Activated CD8-positive, alpha-beta T cell treated with anti-CD3 and anti-CD28 coated beads for 36 hours (primary cell): ENCODE measurements around the gene HAX1. TPM values are rescaled to one million over a fixed set of nuclear protein-coding genes. Genes with fewer than 3 reads are reported as not detected.
"Not testable (repeated sequence)": the region's sequence is repeated elsewhere in the genome, so short reads cannot be mapped to it uniquely, and the experiment has no call there.

Experiments used
- ATAC-seq: fragments of 200-7000 bp; cut with Tn5 transposase; one replicate; pipeline ENCODE4 v1.10.0; 2021; ENCODE audit warnings: mild to moderate bottlenecking, moderate library complexity
- CTCF ChIA-PET: fragments of 350-600 bp; sonication (Branson Sonifier 250); formaldehyde crosslinking; loops from one replicate; lab custom pipeline; 2021; ENCODE audit warnings: antibody characterized with exemption; lab: Charles Lee
- POLR2A ChIA-PET: fragments of 350-600 bp; sonication (Branson Sonifier 250); formaldehyde crosslinking; loops from one replicate; lab custom pipeline; 2021; ENCODE audit warnings: antibody characterized with exemption; lab: Charles Lee
- DNase-seq: peaks from one replicate; pipeline ENCODE4 v3.0.0-alpha.2; 2020
- H3K27ac Mint-ChIP-seq: one replicate; pipeline ENCODE4 v1.8.0; 2021; ENCODE audit warnings: mild to moderate bottlenecking, mixed read lengths
- H3K27me3 Mint-ChIP-seq: one replicate; pipeline ENCODE4 v1.8.0; 2021; ENCODE audit warnings: mixed read lengths
- H3K36me3 Mint-ChIP-seq: one replicate; pipeline ENCODE4 v1.8.0; 2021; ENCODE audit warnings: low read depth, mixed read lengths
- H3K4me1 Mint-ChIP-seq: one replicate; pipeline ENCODE4 v1.8.0; 2021; ENCODE audit warnings: low read depth, mixed read lengths
- H3K4me3 Mint-ChIP-seq: one replicate; pipeline ENCODE4 v1.8.0; 2021; ENCODE audit warnings: mild to moderate bottlenecking, moderate library complexity, mixed read lengths
- H3K9me3 Mint-ChIP-seq: one replicate; pipeline ENCODE4 v1.8.0; 2021; ENCODE audit warnings: mixed read lengths
- intact Hi-C: fragments of 100-400 bp; cut with micrococcal nuclease; formaldehyde crosslinking; loops from one replicate; pipeline ENCODE4 v1.10.0; 2022
- total RNA-seq, 2 experiments: library from RNA; stranded (reverse); gene quantifications; one replicate each; pipeline ENCODE4 v1.2.3, GENCODE V29; 2021
- TF ChIP-seq, protein P1 (sequence below): fragments of 200-600 bp; IDR thresholded peaks from one replicate; pipeline ENCODE4 v1.8.0; 2022; ENCODE audit warnings: antibody characterized with exemption, mild to moderate bottlenecking

Gene HAX1
- total RNA-seq, 2 experiments from 2014 or later = 163 to 170 TPM

DNA sequence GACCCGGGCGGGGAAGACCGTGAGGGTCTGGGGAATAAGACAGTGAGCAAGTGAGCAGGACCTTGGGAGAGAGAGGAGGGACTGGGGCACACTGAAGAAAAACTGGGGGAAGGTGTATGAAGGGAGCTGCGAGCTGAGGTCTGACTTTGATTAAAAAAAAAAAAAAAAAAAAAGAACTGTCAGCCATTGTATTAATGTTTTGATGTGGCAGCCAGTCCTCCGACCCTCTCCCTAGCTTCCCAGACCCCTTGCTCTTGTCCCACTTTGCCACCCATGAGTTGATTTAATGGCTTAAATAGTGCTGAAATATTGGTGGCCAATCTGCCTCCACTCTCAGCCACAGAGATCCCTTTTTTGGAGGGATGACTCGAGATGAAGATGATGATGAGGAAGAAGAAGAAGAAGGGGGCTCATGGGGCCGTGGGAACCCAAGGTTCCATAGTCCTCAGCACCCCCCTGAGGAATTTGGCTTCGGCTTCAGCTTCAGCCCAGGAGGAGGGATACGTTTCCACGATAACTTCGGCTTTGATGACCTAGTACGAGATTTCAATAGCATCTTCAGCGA is 652 bp downstream of the HAX1 start:
- H3K27ac Mint-ChIP-seq = peak overlapping the region; percentile 99
- DNase-seq = no peak
- ATAC-seq = no peak
- H3K4me1 Mint-ChIP-seq = peaks cover 47% of the 10 kb centered on the region
- POLR2A ChIA-PET = interaction anchor here (0.5 to 2.6 kb wide), 7 partner anchors 9 to 364 kb away, joined by 3 to 9 read pairs (median 4); no protein-coding TSS in a partner anchor
- intact Hi-C loops = loop anchor here (5.0 kb wide), 2 partner anchors 51 to 76 kb away; partner anchors contain the start of gene UBAP2L
- TF ChIP-seq, protein P1, sequence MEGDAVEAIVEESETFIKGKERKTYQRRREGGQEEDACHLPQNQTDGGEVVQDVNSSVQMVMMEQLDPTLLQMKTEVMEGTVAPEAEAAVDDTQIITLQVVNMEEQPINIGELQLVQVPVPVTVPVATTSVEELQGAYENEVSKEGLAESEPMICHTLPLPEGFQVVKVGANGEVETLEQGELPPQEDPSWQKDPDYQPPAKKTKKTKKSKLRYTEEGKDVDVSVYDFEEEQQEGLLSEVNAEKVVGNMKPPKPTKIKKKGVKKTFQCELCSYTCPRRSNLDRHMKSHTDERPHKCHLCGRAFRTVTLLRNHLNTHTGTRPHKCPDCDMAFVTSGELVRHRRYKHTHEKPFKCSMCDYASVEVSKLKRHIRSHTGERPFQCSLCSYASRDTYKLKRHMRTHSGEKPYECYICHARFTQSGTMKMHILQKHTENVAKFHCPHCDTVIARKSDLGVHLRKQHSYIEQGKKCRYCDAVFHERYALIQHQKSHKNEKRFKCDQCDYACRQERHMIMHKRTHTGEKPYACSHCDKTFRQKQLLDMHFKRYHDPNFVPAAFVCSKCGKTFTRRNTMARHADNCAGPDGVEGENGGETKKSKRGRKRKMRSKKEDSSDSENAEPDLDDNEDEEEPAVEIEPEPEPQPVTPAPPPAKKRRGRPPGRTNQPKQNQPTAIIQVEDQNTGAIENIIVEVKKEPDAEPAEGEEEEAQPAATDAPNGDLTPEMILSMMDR = no peak
- peaks cover 68% of the 10 kb centered on the region for H3K36me3 Mint-ChIP-seq
- H3K27me3 Mint-ChIP-seq = no peaks in the 10 kb centered on the region
- H3K9me3 Mint-ChIP-seq = no peaks in the 10 kb centered on the region
- peak overlapping the region; percentile 99 for H3K4me3 Mint-ChIP-seq
- CTCF ChIA-PET = interaction anchor here (0.6 to 4.3 kb wide), 9 partner anchors 51 to 295 kb away, joined by 3 to 37 read pairs (median 3); partner anchors contain the start of gene RAB13

DNA sequence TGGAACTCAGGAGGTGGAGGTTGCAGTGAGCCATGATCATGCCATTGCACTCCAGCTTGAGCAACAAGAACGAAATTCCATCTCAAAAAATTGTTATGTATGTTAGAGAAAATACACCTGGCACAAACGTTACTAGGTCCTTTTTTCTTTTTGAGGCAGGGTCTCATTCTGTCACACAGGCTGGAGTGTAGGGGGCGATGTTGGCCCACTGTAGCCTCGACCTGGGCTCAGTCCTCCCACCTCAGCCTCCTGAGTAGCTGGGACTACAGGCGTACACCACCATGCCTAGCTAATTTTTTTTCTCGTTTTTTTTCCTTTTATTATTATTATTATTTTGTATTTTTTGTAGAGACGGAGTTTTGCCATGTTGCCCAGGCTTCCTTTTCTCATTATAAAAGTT is 4.4 kb downstream of the HAX1 start:
- H3K4me1 Mint-ChIP-seq = peaks cover 26% of the 10 kb centered on the region
- H3K27ac Mint-ChIP-seq = no peak overlapping the region
- intact Hi-C loops = no loop called here
- POLR2A ChIA-PET = interaction anchor here (0.6 to 0.7 kb wide), 3 partner anchors 13 to 145 kb away, joined by 3 read pairs; partner anchors contain the start of gene ATP8B2
- DNase-seq (peak; percentile 49), ATAC-seq (no peak)
- TF ChIP-seq, protein P1 = peak; percentile 49
- CTCF ChIA-PET = interaction anchor here (0.8 to 3.5 kb wide), 18 partner anchors 9 to 203 kb away, joined by 3 to 45 read pairs (median 3); partner anchors contain the start of gene ATP8B2
- H3K9me3 Mint-ChIP-seq = no peaks in the 10 kb centered on the region
- H3K36me3 Mint-ChIP-seq = peaks cover 39% of the 10 kb centered on the region
- H3K27me3 Mint-ChIP-seq = no peaks in the 10 kb centered on the region
- H3K4me3 Mint-ChIP-seq = no peak overlapping the region

GRCh38 chr1:154287591-154287990 is 15.2 kb downstream of the HAX1 start:
- H3K4me1 Mint-ChIP-seq, H3K4me3 Mint-ChIP-seq, POLR2A ChIA-PET, H3K36me3 Mint-ChIP-seq, ATAC-seq, DNase-seq, H3K27me3 Mint-ChIP-seq, H3K9me3 Mint-ChIP-seq, intact Hi-C loops, H3K27ac Mint-ChIP-seq, CTCF ChIA-PET: not testable (repeated sequence)

- Mint-ChIP-seq H3K9me3 (peaks cover 4% of the 10 kb centered on the region), H3K4me3 (no peak overlapping the region), H3K36me3 (peaks cover 3% of the 10 kb centered on the region), H3K27ac (no peak overlapping the region), H3K4me1 (no peaks in the 10 kb centered on the region), H3K27me3 (no peaks in the 10 kb centered on the region)
- POLR2A ChIA-PET = no interaction called here
- DNase-seq (no peak), ATAC-seq (no peak)
- CTCF ChIA-PET = interaction anchor here (0.7 to 1.0 kb wide), 2 partner anchors 11 to 17 kb away, joined by 3 read pairs; no protein-coding TSS in a partner anchor
- intact Hi-C loops = no loop called here
- TF ChIP-seq, protein P1 = no peak
Measured at GRCh38 chr1:154288661-154289060, 16.2 kb downstream of the HAX1 start.

- intact Hi-C loops = no loop called here
- POLR2A ChIA-PET = no interaction called here
- CTCF ChIA-PET = interaction anchor here (1.1 to 1.5 kb wide), 2 partner anchors 14 to 44 kb away, joined by 3 to 5 read pairs; no protein-coding TSS in a partner anchor
- no peak for ATAC-seq
- TF ChIP-seq, protein P1 = no peak
- Mint-ChIP-seq H3K9me3 (peaks cover 14% of the 10 kb centered on the region), H3K27ac (no peak overlapping the region), H3K4me1 (no peaks in the 10 kb centered on the region), H3K4me3 (no peak overlapping the region), H3K36me3 (peaks cover 5% of the 10 kb centered on the region), H3K27me3 (no peaks in the 10 kb centered on the region)
- DNase-seq = no peak
Measured at GRCh38 chr1:154290921-154291320, 18.5 kb downstream of the HAX1 start.
